ENCODE measurements around the gene TMEM41B. TPM values are rescaled to one million over a fixed set of nuclear protein-coding genes. Genes with fewer than 3 reads are reported as not detected.

Gene TMEM41B
- total and polyA plus RNA-seq, 2 of the 4 experiments (the other 2 are of a cell fraction): 20.8 to 21.5 TPM

DNA sequence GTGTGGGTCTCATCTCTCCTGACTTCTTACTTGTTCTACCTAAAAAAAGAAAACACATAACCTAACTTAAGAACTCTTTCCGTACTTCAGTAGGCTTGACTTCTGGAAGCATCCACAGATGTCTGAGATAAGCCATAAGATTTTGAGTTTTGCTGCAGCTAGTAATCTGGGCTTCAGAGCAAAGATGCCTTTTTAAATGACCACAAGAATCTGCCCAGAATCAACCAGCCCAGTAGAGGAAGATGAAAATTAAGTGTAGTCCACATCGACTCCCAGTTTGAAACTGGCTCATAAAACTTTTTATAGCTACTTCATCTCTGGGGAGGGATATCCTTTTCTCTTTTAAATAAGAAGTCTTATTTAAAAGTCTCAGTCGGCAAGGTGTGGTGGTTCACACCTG is 60.0 kb downstream of the TMEM41B start:
- Histone ChIP-seq H3K27ac (ENCODE audit: insufficient read depth, low read length) (no peak overlapping the region), H2AK5ac (ENCODE audit: low read depth, low read length) (no peak overlapping the region), H4K20me1 (ENCODE audit: insufficient read depth, low read length) (peaks cover 73% of the 10 kb centered on the region), H4K8ac (ENCODE audit: low read depth in 2 of 2, low read length in 2 of 2) (no peak overlapping the region), H3K4me3 (ENCODE audit: insufficient read depth, low read depth, low read length) (no peak overlapping the region), H4K91ac (ENCODE audit: insufficient read depth, low read depth, low read length) (no peak overlapping the region), H2AFZ (replicated peaks; ENCODE audit: low read length, poor library complexity) (no peak overlapping the region), H3K4ac (ENCODE audit: low read depth, low read length) (no peak overlapping the region), H2BK5ac (ENCODE audit: low read depth, low read length, poor library complexity, severe bottlenecking) (no peak overlapping the region), H3K9me3 (ENCODE audit: control insufficient read depth, insufficient read depth, low read length) (no peaks in the 10 kb centered on the region), H3K9ac (ENCODE audit: low read depth, low read length) (no peak overlapping the region), H2AK9ac (replicated peaks; ENCODE audit: low read depth, low read length, poor library complexity) (no peak overlapping the region), H4K5ac (ENCODE audit: low read depth, low read length) (no peak overlapping the region), H2BK20ac (ENCODE audit: low read depth, low read length) (no peak overlapping the region), H3K14ac (replicated peaks; ENCODE audit: low read depth, low read length) (no peak overlapping the region), H3K4me1 (ENCODE audit: control insufficient read depth, insufficient read depth, low read length) (0 out of 2 replicates have a peak, but pooled peaks cover 1% of the 10 kb centered on the region), H2BK120ac (ENCODE audit: low read depth, low read length) (no peak overlapping the region), H3K27me3 (ENCODE audit: control insufficient read depth, insufficient read depth, low read length) (no peaks in the 10 kb centered on the region), H3K36me3 (ENCODE audit: control insufficient read depth, insufficient read depth, low read length) (peaks cover 5% of the 10 kb centered on the region), H3K4me2 (ENCODE audit: low read depth, low read length) (no peak overlapping the region), H3K18ac (ENCODE audit: low read depth, low read length) (no peak overlapping the region), H3K9me1 (ENCODE audit: insufficient read depth, low read length) (peaks cover 8% of the 10 kb centered on the region), H3K56ac (ENCODE audit: extremely low read depth, insufficient read depth, low read length) (no peak overlapping the region), H2BK15ac (ENCODE audit: low read depth, low read length) (no peak overlapping the region), H3K23ac (ENCODE audit: low read depth, low read length) (no peak overlapping the region), H3K79me1 (ENCODE audit: low read depth in 1 of 2, low read length in 2 of 2) (peaks cover 4 to 66% of the 10 kb centered on the region in 2 experiments)
- ATAC-seq (ENCODE audit: low read depth) (no peak), DNase-seq (no peak)
- dilution Hi-C loops (cut with HindIII; ENCODE audit: low sequenced_read_pairs, unreplicated experiment) (no loop called here), intact Hi-C loops (cut with micrococcal nuclease) (no loop called here), in situ Hi-C loops (cut with MboI; ENCODE audit: low sequenced_read_pairs) (no loop called here)
- WGBS, 2 experiments (ENCODE audit: extremely low coverage in 2 of 2, insufficient read length in 1 of 2): no CpG with 5 or more reads among the region's 3 CpGs
- ChIA-PET CTCF (interaction anchor here (1.6 kb wide), 1 partner anchor 12 kb away, joined by 3 read pairs; no protein-coding TSS in a partner anchor), POLR2A (ENCODE audit: unreplicated experiment) (no interaction called here)
- TSS peak; percentile 12 for BruUV-seq (replicated peaks)
- no peak for TF ChIP-seq MXI1 (IDR thresholded peaks at IDR 0.05; ENCODE audit: borderline replicate concordance, low read depth, low read length)
- no peak for TF ChIP-seq POLR2A (IDR thresholded peaks at IDR 0.05; ENCODE audit: low read depth, low read length)
- TF ChIP-seq, protein P1, sequence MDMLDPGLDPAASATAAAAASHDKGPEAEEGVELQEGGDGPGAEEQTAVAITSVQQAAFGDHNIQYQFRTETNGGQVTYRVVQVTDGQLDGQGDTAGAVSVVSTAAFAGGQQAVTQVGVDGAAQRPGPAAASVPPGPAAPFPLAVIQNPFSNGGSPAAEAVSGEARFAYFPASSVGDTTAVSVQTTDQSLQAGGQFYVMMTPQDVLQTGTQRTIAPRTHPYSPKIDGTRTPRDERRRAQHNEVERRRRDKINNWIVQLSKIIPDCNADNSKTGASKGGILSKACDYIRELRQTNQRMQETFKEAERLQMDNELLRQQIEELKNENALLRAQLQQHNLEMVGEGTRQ (IDR thresholded peaks at IDR 0.05; ENCODE audit: low read depth, low read length): no peak
- no peak for TF ChIP-seq SMC3 (IDR thresholded peaks at IDR 0.05; ENCODE audit: low read depth, low read length)
- TF ChIP-seq RCOR1 (IDR thresholded peaks at IDR 0.05; ENCODE audit: insufficient replicate concordance, low read length): no peak
- TF ChIP-seq, protein P2, sequence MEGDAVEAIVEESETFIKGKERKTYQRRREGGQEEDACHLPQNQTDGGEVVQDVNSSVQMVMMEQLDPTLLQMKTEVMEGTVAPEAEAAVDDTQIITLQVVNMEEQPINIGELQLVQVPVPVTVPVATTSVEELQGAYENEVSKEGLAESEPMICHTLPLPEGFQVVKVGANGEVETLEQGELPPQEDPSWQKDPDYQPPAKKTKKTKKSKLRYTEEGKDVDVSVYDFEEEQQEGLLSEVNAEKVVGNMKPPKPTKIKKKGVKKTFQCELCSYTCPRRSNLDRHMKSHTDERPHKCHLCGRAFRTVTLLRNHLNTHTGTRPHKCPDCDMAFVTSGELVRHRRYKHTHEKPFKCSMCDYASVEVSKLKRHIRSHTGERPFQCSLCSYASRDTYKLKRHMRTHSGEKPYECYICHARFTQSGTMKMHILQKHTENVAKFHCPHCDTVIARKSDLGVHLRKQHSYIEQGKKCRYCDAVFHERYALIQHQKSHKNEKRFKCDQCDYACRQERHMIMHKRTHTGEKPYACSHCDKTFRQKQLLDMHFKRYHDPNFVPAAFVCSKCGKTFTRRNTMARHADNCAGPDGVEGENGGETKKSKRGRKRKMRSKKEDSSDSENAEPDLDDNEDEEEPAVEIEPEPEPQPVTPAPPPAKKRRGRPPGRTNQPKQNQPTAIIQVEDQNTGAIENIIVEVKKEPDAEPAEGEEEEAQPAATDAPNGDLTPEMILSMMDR (conservative IDR thresholded peaks at IDR 0.05; ENCODE audit: low read depth, low read length): no peak
- no peak for TF ChIP-seq RFX5 (IDR thresholded peaks at IDR 0.05; ENCODE audit: low read depth, low read length)
- no peak for TF ChIP-seq MAFK (IDR thresholded peaks at IDR 0.05; ENCODE audit: low read depth, low read length)
- TF ChIP-seq BHLHE40 (IDR thresholded peaks at IDR 0.05; ENCODE audit: low read depth, low read length): no peak
- TF ChIP-seq, protein P3, sequence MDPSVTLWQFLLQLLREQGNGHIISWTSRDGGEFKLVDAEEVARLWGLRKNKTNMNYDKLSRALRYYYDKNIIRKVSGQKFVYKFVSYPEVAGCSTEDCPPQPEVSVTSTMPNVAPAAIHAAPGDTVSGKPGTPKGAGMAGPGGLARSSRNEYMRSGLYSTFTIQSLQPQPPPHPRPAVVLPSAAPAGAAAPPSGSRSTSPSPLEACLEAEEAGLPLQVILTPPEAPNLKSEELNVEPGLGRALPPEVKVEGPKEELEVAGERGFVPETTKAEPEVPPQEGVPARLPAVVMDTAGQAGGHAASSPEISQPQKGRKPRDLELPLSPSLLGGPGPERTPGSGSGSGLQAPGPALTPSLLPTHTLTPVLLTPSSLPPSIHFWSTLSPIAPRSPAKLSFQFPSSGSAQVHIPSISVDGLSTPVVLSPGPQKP (IDR thresholded peaks at IDR 0.05; ENCODE audit: borderline replicate concordance, low read depth, low read length): no peak
- TF ChIP-seq CEBPB (IDR thresholded peaks at IDR 0.05; ENCODE audit: low read depth, low read length): no peak
